WTC11 (cell line): ENCODE data around the gene RDH8. TPM values are rescaled to one million over a fixed set of nuclear protein-coding genes. Genes with fewer than 3 reads are reported as not detected.

Experiments used
- ATAC-seq: fragments of 200-7000 bp; cut with Tn5 transposase; 2 replicates; pipeline ENCODE4 v1.10.0; 2021; ENCODE audit warnings: mild to moderate bottlenecking, moderate library complexity
- CTCF ChIA-PET: fragments of 300-600 bp; sonication (Branson Sonifier 250); formaldehyde crosslinking; loops from one replicate; lab custom pipeline; 2021; ENCODE audit warnings: antibody characterized with exemption; lab: Charles Lee
- POLR2A ChIA-PET: fragments of 350-600 bp; sonication (Branson Sonifier 250); formaldehyde crosslinking; loops from one replicate; lab custom pipeline; 2021; ENCODE audit warnings: antibody characterized with exemption; lab: Charles Lee
- DNase-seq: peaks from one replicate; pipeline ENCODE4 v3.0.0; 2021; ENCODE audit warnings: low spot score
- H3K27ac Mint-ChIP-seq: 2 replicates; pipeline ENCODE4 v1.8.0; 2021; ENCODE audit warnings: mixed read lengths
- H3K27me3 Mint-ChIP-seq: 2 replicates; pipeline ENCODE4 v1.8.0; 2021; ENCODE audit warnings: low read depth, mild to moderate bottlenecking, moderate library complexity, mixed read lengths
- H3K36me3 Mint-ChIP-seq: 2 replicates; pipeline ENCODE4 v1.8.0; 2021; ENCODE audit warnings: mixed read lengths
- H3K4me1 Mint-ChIP-seq: 2 replicates; pipeline ENCODE4 v1.8.0; 2022; ENCODE audit warnings: mixed read lengths
- H3K4me3 Mint-ChIP-seq: 2 replicates; pipeline ENCODE4 v1.8.0; 2021; ENCODE audit warnings: mild to moderate bottlenecking, moderate library complexity, mixed read lengths
- H3K9me3 Mint-ChIP-seq: 2 replicates; pipeline ENCODE4 v1.8.0; 2021; ENCODE audit warnings: mixed read lengths
- AR ChIP-seq: fragments of 250-450 bp; sonication (Bioruptor Pico); IDR thresholded peaks from 2 replicates; pipeline ENCODE4 v1.9.0; 2021; ENCODE audit warnings: mild to moderate bottlenecking
- ATF6 ChIP-seq: sonication (generic); formaldehyde crosslinking; IDR thresholded peaks from 2 replicates; pipeline ENCODE4 v1.8.1; 2023; ENCODE audit warnings: mild to moderate bottlenecking, missing genetic modification reagents
- CDX4 ChIP-seq: fragments of 250-450 bp; sonication (Bioruptor Pico); IDR thresholded peaks from 2 replicates; pipeline ENCODE4 v1.9.0; 2021; ENCODE audit warnings: moderate library complexity, mild to moderate bottlenecking, inconsistent platforms, borderline replicate concordance
- CREB1 ChIP-seq: sonication (generic); formaldehyde crosslinking; IDR thresholded peaks from 2 replicates; pipeline ENCODE4 v1.8.0; 2023; ENCODE audit warnings: mild to moderate bottlenecking, missing genetic modification reagents
- ESRRA ChIP-seq: sonication (generic); formaldehyde crosslinking; IDR thresholded peaks from 2 replicates; pipeline ENCODE4 v1.8.1; 2022; ENCODE audit warnings: mild to moderate bottlenecking, missing genetic modification reagents, borderline replicate concordance
- FOXJ3 ChIP-seq: sonication (generic); formaldehyde crosslinking; IDR thresholded peaks from 2 replicates; pipeline ENCODE4 v1.9.0; 2021; ENCODE audit warnings: missing genetic modification reagents, mild to moderate bottlenecking, borderline replicate concordance
- FOXK1 ChIP-seq: sonication (generic); formaldehyde crosslinking; IDR thresholded peaks from 2 replicates; pipeline ENCODE4 v1.8.0; 2022; ENCODE audit warnings: mild to moderate bottlenecking, moderate library complexity, missing genetic modification reagents
- FOXP4 ChIP-seq: sonication (generic); formaldehyde crosslinking; IDR thresholded peaks from 2 replicates; pipeline ENCODE4 v1.8.0; 2022; ENCODE audit warnings: mild to moderate bottlenecking, missing genetic modification reagents
- IRF1 ChIP-seq: sonication (generic); formaldehyde crosslinking; IDR thresholded peaks from 2 replicates; pipeline ENCODE4 v1.8.0; 2023; ENCODE audit warnings: missing genetic modification reagents
- PRRX2 ChIP-seq: fragments of 250-450 bp; sonication (Bioruptor Pico); IDR thresholded peaks from 2 replicates; pipeline ENCODE4 v1.8.0; 2021; ENCODE audit warnings: mild to moderate bottlenecking
- USF2 ChIP-seq: sonication (generic); formaldehyde crosslinking; IDR thresholded peaks from 2 replicates; pipeline ENCODE4 v1.8.1; 2023; ENCODE audit warnings: mild to moderate bottlenecking, missing genetic modification reagents, moderate library complexity
- ZBTB43 ChIP-seq: sonication (generic); formaldehyde crosslinking; IDR thresholded peaks from 2 replicates; pipeline ENCODE4 v1.8.1; 2023; ENCODE audit warnings: mild to moderate bottlenecking, missing genetic modification reagents
- ZNF121 ChIP-seq: sonication (generic); formaldehyde crosslinking; IDR thresholded peaks from 2 replicates; pipeline ENCODE4 v1.8.0; 2023; ENCODE audit warnings: missing genetic modification reagents
- ZNF138 ChIP-seq: sonication (generic); formaldehyde crosslinking; conservative IDR thresholded peaks from 2 replicates; pipeline ENCODE4 v1.8.1; 2022; ENCODE audit warnings: mild to moderate bottlenecking, moderate library complexity, missing genetic modification reagents
- ZNF281 ChIP-seq: sonication (generic); formaldehyde crosslinking; IDR thresholded peaks from 2 replicates; pipeline ENCODE4 v1.8.0; 2023; ENCODE audit warnings: mild to moderate bottlenecking, missing genetic modification reagents
- ZNF423 ChIP-seq: fragments of 250-450 bp; sonication (Bioruptor Pico); IDR thresholded peaks from 2 replicates; pipeline ENCODE4 v2.1.2; 2022; ENCODE audit warnings: mild to moderate bottlenecking, moderate library complexity
- ZNF512 ChIP-seq: sonication (generic); formaldehyde crosslinking; IDR thresholded peaks from 2 replicates; pipeline ENCODE4 v1.8.1; 2022; ENCODE audit warnings: missing genetic modification reagents, borderline replicate concordance
- total RNA-seq: library from RNA; stranded (reverse); gene quantifications from 3 replicates; pipeline ENCODE4 v1.2.3, GENCODE V29; 2021

Gene RDH8
- total RNA-seq, 1 experiment from 2014 or later, result not detected

- POLR2A ChIA-PET, result no interaction called here
- CTCF ChIA-PET, result interaction anchor here (1.1 kb wide), 1 partner anchor 54 kb away, joined by 3 read pairs; no protein-coding TSS in a partner anchor
- H3K36me3 Mint-ChIP-seq, result peaks cover 26% of the 10 kb centered on the region
- peaks cover 74% of the 10 kb centered on the region for H3K27me3 Mint-ChIP-seq
- DNase-seq (no peak), ATAC-seq (no peak)
- H3K9me3 Mint-ChIP-seq, result peaks cover 57% of the 10 kb centered on the region
- H3K27ac Mint-ChIP-seq, result no peak overlapping the region
- no peaks in the 10 kb centered on the region for H3K4me1 Mint-ChIP-seq
- H3K4me3 Mint-ChIP-seq, result no peak overlapping the region
- TF ChIP-seq AR (CRISPR knock-in tag) (no peak), IRF1 (CRISPR knock-in tag) (no peak), PRRX2 (CRISPR knock-in tag) (no peak), ZNF121 (CRISPR knock-in tag) (no peak), FOXJ3 (no peak), CREB1 (CRISPR knock-in tag) (no peak), FOXK1 (no peak), ZBTB43 (CRISPR knock-in tag) (no peak), ZNF423 (no peak), FOXP4 (no peak), ZNF281 (no peak), CDX4 (CRISPR knock-in tag) (no peak), ZNF512 (CRISPR knock-in tag) (no peak), USF2 (CRISPR knock-in tag) (no peak), ESRRA (CRISPR knock-in tag) (no peak), ATF6 (no peak), ZNF138 (CRISPR knock-in tag) (no peak)
Observed at GRCh38 chr19:10045371-10045770, 32.1 kb downstream of the RDH8 start.
